Gastroesophageal sphincter (tissue), 4 donors: ENCODE results near the gene GAPT. TPM values are rescaled to one million over a fixed set of nuclear protein-coding genes. Genes with fewer than 3 reads are reported as not detected.

Experiments
- ATAC-seq: fragments of 150-250 bp; one replicate; pipeline ENCODE4 v1.9.1; 2016; ENCODE audit warnings: mild to moderate bottlenecking, moderate library complexity
- H3K27ac ChIP-seq, 4 donors: fragments of 200-600 bp; sonication (generic) in 3 of 4; 1 replicate in 3 of 4; 2 replicates in 1 of 4; pipeline ENCODE4 v1.5.1; 2016 to 2019
- H3K27me3 ChIP-seq: fragments of 200-600 bp; sonication (generic); one replicate; pipeline ENCODE4 v1.5.1; 2019
- H3K36me3 ChIP-seq, 2 donors: fragments of 200-600 bp; sonication (generic); one replicate each; pipeline ENCODE4 v1.5.1; 2019; ENCODE audit warnings: control low read depth in 1 of 2
- H3K4me1 ChIP-seq, 3 donors: fragments of 200-600 bp; sonication (generic); 1 replicate in 2 of 3; 2 replicates in 1 of 3; pipeline ENCODE4 v1.5.1; 2016 to 2019; ENCODE audit warnings: control low read depth in 2 of 3
- H3K4me3 ChIP-seq, 2 donors: fragments of 200-600 bp; sonication (generic); one replicate each; pipeline ENCODE4 v1.5.1; 2019; ENCODE audit warnings: mild to moderate bottlenecking in 1 of 2, moderate library complexity in 1 of 2
- H3K9me3 ChIP-seq, 3 donors: fragments of 200-600 bp; sonication (generic); one replicate each; pipeline ENCODE4 v1.5.1; 2017 to 2019; ENCODE audit warnings: control low read depth in 2 of 3
- EP300 ChIP-seq: sonication (generic); formaldehyde crosslinking; IDR thresholded peaks from one replicate; pipeline ENCODE4 v1.6.1; 2017; ENCODE audit warnings: antibody characterized with exemption, mild to moderate bottlenecking
- POLR2A ChIP-seq, 2 donors: fragments of 450-650 bp; IDR thresholded peaks; one replicate each; pipeline ENCODE4 v1.6.1; 2017; ENCODE audit warnings: antibody characterized with exemption in 2 of 2, mild to moderate bottlenecking in 2 of 2, moderate library complexity in 1 of 2
- POLR2AphosphoS5 ChIP-seq: sonication (generic); formaldehyde crosslinking; IDR thresholded peaks from one replicate; pipeline ENCODE4 v1.6.1; 2017; ENCODE audit warnings: antibody characterized with exemption
- WGBS, 2 donors: methylation state at CpG; one replicate each; pipeline ENCODE4 v1.1.5; 2018; ENCODE audit warnings: low coverage in 1 of 2; 5-methylcytosine and 5-hydroxymethylcytosine counted together
- total RNA-seq, 4 donors: library from RNA; depleted of rRNA; stranded (reverse); fragments of >200 nt; gene quantifications; one replicate each; pipeline ENCODE4 v1.1.0, GENCODE V29; 2016
- TF ChIP-seq, protein P1 (sequence below), 4 experiments: fragments of 200-600 bp in 2 of 4; fragments of 450-650 bp in 2 of 4; sonication (generic) in 1 of 4; IDR thresholded peaks; one replicate each; pipeline ENCODE4 v1.5.1; 2017 to 2019; ENCODE audit warnings: antibody characterized with exemption in 4 of 4, mild to moderate bottlenecking in 2 of 4, moderate library complexity in 2 of 4

The GAPT gene
- total RNA-seq, 4 donors from 2014 or later = 0.50 to 2.4 (median 2.2) TPM; not detected in 1

DNA sequence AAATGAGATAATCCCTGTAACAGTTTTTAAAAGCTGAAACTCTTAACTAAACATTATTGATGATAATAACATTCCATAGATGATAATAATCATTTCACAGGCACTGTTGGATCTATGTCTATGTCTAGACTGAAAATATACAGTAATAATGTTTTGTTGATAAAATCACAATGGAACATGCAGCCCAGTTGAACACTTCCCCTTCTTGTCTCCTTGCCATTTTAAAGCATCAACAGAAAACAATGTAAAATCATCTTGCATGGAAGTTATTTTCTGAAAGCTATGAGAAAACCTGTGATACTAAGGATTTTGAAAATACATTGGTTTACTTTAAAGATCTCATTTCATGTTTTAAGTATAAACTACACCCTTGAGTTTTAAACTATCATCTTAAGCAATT is 1.9 kb downstream of the GAPT start:
- Histone ChIP-seq H3K4me1 (no peaks in the 10 kb centered on the region), H3K4me3 (no peak overlapping the region), H3K9me3 (no peaks in the 10 kb centered on the region), H3K36me3 (no peaks in the 10 kb centered on the region), H3K27me3 (no peaks in the 10 kb centered on the region), H3K27ac (no peak overlapping the region)
- ATAC-seq = no peak
- TF ChIP-seq, protein P1, sequence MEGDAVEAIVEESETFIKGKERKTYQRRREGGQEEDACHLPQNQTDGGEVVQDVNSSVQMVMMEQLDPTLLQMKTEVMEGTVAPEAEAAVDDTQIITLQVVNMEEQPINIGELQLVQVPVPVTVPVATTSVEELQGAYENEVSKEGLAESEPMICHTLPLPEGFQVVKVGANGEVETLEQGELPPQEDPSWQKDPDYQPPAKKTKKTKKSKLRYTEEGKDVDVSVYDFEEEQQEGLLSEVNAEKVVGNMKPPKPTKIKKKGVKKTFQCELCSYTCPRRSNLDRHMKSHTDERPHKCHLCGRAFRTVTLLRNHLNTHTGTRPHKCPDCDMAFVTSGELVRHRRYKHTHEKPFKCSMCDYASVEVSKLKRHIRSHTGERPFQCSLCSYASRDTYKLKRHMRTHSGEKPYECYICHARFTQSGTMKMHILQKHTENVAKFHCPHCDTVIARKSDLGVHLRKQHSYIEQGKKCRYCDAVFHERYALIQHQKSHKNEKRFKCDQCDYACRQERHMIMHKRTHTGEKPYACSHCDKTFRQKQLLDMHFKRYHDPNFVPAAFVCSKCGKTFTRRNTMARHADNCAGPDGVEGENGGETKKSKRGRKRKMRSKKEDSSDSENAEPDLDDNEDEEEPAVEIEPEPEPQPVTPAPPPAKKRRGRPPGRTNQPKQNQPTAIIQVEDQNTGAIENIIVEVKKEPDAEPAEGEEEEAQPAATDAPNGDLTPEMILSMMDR (IDR thresholded peaks at IDR 0.05) = no peak
- TF ChIP-seq POLR2A (IDR thresholded peaks at IDR 0.05) = no peak
- TF ChIP-seq EP300 = no peak
- no peak for TF ChIP-seq POLR2AphosphoS5

DNA sequence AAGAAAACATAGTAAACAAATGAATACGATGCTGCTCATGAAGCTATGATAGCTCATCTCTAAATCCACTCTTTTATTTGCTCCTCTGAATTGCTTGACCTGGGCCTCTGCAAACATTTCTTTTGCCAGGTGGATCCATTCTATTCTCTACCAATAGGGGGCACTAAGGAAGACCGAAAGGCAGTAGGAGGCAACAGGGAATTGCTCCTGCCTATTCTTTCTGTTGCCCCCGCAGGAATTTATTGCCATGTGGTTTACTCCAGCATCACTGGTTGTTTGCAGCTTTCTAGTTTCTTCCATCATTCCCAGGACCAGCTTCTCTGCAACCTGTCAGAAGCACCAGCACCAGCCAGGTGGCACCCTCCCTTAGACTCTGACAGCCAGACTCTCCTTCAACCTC is 5.3 kb downstream of the GAPT start:
- H3K9me3 ChIP-seq = no peaks in the 10 kb centered on the region
- no peaks in the 10 kb centered on the region for H3K4me1 ChIP-seq
- 64 to 70% methylated on average over 3 of the region's 3 CpGs for WGBS, 2 donors
- no peaks in the 10 kb centered on the region for H3K27me3 ChIP-seq
- no peaks in the 10 kb centered on the region for H3K36me3 ChIP-seq
- no peak overlapping the region for H3K27ac ChIP-seq
- no peak for ATAC-seq
- no peak overlapping the region for H3K4me3 ChIP-seq
- TF ChIP-seq POLR2A (IDR thresholded peaks at IDR 0.05) (no peak), EP300 (no peak), POLR2AphosphoS5 (no peak)
- TF ChIP-seq, protein P1 (IDR thresholded peaks at IDR 0.05) = no peak

DNA sequence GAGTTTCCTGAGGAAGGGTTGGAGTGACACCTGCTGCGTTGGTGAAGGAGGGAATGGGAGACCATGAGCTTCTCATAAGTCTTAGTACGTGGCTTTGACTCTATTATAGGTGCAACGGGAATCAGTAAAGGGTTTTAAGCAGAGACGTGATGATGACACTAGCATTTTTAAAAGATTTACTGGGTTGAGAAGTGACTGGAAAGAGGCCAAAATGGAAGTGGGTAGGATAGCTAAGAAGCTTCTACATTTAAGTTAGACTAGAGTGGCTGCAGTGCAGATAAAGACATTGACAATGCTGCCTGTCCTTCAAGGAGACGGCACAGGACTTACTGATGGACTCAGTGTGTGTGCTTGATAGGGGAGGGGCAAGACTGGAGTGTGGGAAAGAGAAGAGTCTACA is 6.2 kb downstream of the GAPT start:
- H3K4me1 ChIP-seq = no peaks in the 10 kb centered on the region
- TF ChIP-seq POLR2A (IDR thresholded peaks at IDR 0.05) (no peak), POLR2AphosphoS5 (no peak), EP300 (no peak)
- TF ChIP-seq, protein P1 (IDR thresholded peaks at IDR 0.05) = no peak

DNA sequence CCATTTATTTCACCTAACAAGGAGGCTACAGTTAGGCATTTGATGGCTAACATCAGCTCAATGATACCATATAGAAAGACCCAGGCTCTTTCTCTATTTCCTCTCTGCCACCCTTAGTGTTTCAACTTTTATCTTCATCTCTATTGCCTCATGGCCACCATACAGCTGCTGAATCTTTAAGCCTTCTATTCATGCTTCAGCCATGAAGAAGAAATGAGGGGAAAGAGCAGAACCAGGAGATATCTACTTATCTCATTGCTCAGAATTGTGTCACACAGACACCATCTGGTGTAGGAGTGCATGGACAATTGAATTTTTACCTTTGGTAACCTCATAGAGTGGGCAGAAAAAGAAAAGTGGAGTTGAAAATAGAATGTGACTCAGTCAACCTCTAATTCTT is 6.7 kb downstream of the GAPT start:
- Histone ChIP-seq H3K36me3 (no peaks in the 10 kb centered on the region), H3K27ac (no peak overlapping the region), H3K4me3 (no peak overlapping the region), H3K4me1 (no peaks in the 10 kb centered on the region), H3K9me3 (no peaks in the 10 kb centered on the region), H3K27me3 (no peaks in the 10 kb centered on the region)
- no peak for ATAC-seq
- TF ChIP-seq, protein P1 (IDR thresholded peaks at IDR 0.05) = no peak
- TF ChIP-seq POLR2AphosphoS5 (no peak), POLR2A (IDR thresholded peaks at IDR 0.05) (no peak), EP300 (no peak)

More for the DNA sequence above, 6.2 kb downstream of the GAPT start:
- H3K27ac ChIP-seq = no peak overlapping the region
- no peak for ATAC-seq
- H3K9me3 ChIP-seq = no peaks in the 10 kb centered on the region
- H3K4me3 ChIP-seq = no peak overlapping the region
- no peaks in the 10 kb centered on the region for H3K27me3 ChIP-seq
- no peaks in the 10 kb centered on the region for H3K36me3 ChIP-seq
- WGBS, 2 donors = 75 to 76% methylated on average over 5 of the region's 5 CpGs

DNA sequence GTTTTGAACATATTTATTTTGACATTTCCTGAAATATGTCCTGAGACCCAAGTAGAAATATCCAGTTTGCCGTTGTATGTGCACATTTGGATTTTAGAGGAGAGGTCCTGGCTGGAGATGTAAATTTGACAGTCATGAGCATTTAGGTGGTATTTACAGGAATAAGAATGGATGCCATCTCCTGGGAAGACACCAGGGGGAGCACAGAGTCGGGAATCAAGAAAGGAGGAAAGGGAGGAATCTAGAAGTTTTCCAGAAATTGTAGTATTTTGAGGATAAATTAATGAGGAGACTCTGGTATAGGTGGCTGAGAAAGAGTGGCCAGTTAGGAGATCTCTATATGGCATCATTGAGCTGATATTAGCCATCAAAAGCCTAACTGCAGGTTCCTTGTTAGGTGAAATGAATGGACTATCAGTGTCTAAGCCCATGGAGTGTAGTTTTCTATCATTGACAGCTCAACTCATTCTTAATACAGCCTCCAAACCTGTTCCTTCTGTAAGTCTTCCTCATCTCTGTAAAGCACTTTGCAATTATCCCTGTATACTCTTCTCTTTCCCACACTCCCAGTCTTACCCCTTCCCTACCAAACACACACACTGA is 7.2 kb downstream of the GAPT start:
- Histone ChIP-seq H3K27ac (no peak overlapping the region), H3K36me3 (no peaks in the 10 kb centered on the region), H3K27me3 (no peaks in the 10 kb centered on the region), H3K9me3 (no peaks in the 10 kb centered on the region), H3K4me3 (no peak overlapping the region), H3K4me1 (no peaks in the 10 kb centered on the region)
- ATAC-seq = no peak
- WGBS, 2 donors = 11 to 20% methylated on average over 1 to 2 of the region's 2 CpGs
- TF ChIP-seq, protein P1 (IDR thresholded peaks at IDR 0.05) = peak; percentile 28 to 54 (median 50)
- TF ChIP-seq EP300 = no peak
